Mesenteric fat pad (tissue), 1 donor: Measurements from ENCODE around the gene LRCOL1. TPM values are rescaled to one million over a fixed set of nuclear protein-coding genes. Genes with fewer than 3 reads are reported as not detected.

Experiments
- DNase-seq: peaks from one replicate; pipeline ENCODE4 v3.0.0-alpha.2; 2020; ENCODE audit warnings: low spot score
- long read RNA-seq: library from polyadenylated mRNA; unstranded; transcript quantifications from one replicate; pipeline ENCODE4 v2.0.0, GENCODE V29; 2020
- total RNA-seq: library from RNA; stranded (reverse); fragmentation: NEBNext Ultra II Directional; extraction: Animal tissue kit (Norgen Biotek cat#: 25700); gene quantifications from one replicate; pipeline ENCODE4 v1.2.1, GENCODE V29; 2021
- donor health status: DM: yes; HTN: yes; CAD: no.

LRCOL1 gene
- total RNA-seq = not detected
- long read RNA-seq = 0 reads

DNA sequence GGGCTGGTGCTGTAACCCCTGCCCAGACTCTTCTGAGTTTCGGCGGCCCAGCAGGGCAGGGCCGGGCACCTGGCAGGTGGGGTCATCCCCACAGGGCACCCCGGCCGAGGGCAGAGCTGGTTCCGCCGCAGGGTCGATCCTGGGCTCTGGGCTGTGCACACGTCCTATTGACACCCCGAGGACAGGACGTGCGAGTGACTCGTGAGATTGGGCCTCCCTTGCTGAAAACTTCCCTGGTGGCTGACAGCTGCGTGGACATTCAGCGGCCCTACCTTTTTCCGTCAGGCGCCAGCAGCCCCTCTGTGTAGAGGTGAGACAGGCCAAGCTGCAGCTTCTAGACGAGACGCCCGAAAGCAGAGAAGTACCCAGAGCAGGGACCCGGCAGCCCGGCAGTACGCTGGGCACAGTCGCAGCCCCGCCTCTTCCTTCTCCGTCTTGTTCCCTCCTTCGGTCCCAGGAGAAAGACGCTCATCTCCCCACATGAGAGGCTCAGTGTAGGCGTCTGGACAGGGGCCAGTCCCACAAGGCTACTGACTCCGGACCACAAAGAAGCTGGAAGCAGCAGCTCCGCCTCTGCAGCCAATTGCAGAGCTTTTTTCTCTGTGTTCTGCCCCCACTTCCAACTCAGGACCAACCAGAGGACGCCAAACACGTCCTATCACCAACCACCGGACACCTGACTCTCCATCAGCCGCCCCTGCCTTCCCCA lies at the start of gene LRCOL1:
TSS of gene LRCOL1 (minus strand) at position 532 of the 709 bp plus-strand sequence. CDS start 4,331 bp downstream, outside the sequence.
- DNase-seq = no peak

DNA sequence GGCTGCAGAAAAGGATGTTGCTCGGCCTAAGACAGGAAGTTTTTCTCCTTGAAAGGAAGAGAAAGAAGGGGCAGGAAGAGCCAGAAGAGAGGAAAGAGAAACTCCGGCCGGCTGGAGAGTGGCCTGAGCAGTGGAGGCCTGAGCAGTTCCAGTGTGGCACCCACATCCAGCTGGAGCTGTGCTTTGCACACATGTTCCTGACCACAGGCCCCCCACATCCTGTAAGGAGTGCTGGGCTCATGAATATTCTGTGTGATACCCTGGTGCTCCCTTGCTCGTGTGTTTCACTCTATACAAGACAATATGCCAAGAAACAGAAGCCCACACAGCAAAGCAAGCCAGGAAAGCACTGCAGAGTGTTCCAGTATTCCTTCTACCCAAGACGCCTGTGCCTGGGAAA lies 49.7 kb upstream of the LRCOL1 start:
- no peak for DNase-seq

DNA sequence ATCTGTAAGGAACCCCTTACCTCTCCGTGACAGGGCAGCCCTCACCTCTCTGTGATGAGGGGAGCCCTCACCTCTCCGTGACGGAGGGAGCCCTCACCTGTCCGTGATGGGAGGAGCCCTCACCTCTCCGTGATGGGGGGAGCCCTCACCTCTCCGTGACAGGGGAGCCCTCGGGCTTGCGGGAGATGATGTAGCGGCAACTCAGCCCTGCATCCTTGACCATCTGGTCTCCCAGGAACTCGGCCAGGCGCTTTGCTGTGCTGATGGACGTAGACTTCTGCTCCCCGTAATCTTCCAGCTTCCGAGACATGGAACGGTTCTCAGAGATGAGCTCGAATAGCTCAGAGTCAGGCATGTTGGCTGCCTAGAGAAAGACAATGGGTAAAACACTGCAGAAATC lies 48.8 kb upstream of the LRCOL1 start:
- no peak for DNase-seq

DNA sequence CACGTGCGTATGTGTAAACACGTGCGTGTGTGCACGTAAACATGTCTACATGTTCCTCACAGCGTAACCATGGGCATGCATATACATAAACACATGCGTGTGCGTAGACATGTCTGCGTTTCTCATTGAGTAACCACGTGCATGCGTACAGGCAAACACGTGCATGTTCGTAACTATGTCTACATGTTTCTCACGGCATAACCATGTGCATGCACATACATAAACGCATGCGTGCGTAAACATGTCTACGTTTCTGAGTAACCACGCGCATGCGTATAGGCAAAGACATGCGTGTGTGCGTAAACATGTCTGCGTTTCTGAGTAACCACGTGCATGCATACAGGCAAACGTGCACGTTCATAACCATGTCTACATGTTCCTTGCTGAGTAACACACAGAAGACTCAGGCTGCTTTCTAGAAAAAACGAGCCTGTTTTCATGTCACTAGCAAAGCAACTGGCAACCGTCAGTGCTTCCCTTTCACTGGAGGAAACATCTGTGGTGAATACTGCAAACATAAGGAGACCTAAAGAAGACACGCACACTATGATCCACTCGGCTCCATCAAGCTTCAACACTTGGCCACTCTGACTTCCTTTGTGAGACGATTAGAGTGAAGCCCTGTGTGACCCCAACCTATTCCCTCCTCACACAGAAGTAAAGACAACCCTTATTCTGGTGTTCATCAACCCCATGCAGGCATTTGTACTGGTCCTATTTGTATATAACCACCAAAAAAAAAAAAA lies 47.9 kb upstream of the LRCOL1 start:
- DNase-seq = no peak

DNA sequence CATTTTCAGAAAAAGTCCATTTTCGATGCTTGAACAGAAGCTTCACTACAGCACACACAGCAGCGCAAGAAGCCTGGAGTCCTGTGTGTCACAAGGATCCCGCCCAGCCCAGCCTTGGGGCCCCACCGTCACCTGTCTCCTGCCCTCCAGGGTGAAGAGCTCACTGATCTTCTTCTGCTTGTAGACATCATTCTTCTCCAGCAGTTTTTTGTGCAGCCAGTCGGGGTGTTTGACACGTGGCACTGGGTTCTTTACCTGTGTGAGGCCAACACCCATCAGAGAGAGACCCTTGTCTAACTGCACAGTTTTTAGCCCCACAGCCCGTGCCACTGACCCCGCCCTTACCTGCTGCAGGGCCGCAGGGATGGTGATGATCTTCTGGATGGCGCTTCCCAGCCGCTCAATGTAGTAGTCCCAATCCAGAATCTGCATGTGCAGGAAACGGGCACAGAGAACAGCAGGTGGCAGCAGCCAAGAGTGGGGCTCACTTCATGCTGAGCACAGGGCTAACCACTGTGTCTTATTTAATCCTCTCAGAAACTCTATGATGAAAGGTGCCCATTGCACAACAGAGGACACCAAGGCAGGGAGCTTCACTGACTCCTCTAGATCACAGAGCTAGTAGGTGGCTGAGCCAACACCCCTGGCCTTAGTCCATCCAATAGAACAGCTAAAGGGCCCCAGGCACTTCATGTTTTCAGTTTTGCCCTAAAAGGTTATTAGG lies 46.8 kb upstream of the LRCOL1 start:
- no peak for DNase-seq

DNA sequence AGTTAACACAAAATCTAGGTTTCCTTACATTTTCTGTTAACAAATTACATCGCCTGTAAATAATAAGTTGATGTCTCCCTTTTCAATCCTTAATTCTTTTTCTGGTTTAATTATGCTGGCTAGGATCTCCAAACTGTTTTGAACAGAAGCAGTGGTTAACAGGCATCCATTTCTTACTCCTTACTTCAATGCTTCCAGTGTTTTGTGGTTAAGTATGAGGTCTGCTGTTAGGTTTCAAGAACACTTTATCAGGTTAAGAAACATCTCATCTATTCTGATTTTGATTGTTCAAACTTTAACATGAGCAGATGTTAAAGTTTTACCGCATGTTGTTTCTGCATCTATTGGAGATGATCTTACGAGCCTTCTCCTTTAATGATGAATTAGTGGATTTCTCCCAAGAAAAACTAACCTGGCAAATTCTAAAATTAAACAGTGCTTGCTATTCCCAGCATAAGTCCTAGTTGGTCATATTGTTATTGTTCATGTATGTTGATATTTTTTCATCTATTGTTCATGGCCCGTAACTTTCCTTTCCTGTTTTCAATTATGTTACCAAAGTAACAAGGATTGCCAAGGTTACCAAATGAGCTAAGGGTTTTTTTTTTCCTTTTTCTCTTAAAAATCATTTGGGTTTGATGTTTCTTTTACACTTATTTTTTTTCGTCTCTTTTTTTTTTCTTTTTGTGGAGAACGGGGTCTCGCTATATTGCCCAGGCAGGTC lies 43.3 kb upstream of the LRCOL1 start:
- DNase-seq = no peak

DNA sequence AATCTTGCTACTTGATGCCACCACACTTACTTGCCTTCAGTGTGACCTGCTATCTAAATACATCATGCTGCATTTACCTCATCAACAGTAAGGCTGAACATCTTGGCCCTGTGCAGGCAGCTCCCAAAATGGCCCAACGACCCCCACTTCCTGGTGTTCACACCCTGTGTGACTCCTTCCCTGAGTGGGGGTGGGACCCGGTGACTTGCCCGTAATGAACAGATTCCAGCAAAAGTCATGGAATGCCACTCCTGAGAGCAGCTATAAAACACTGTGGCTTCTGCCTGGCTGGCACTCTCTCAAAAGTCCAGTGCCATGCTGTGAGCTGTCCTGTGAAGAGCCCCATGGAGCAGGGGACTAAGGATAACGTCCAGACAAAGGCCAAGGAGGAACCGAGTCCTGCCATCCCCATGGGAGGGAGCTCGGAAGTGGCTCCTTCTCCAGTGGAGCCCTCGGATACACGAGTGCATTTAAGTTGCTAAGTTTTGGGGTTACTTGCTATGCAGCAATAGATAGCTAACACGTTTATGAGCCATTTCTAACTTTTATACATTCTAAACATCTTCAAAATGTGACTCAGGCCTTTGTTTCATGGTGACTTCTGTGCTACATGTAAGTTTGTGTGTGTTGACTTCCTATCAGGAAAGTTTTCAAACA lies 41.2 kb upstream of the LRCOL1 start:
- DNase-seq = no peak

DNA sequence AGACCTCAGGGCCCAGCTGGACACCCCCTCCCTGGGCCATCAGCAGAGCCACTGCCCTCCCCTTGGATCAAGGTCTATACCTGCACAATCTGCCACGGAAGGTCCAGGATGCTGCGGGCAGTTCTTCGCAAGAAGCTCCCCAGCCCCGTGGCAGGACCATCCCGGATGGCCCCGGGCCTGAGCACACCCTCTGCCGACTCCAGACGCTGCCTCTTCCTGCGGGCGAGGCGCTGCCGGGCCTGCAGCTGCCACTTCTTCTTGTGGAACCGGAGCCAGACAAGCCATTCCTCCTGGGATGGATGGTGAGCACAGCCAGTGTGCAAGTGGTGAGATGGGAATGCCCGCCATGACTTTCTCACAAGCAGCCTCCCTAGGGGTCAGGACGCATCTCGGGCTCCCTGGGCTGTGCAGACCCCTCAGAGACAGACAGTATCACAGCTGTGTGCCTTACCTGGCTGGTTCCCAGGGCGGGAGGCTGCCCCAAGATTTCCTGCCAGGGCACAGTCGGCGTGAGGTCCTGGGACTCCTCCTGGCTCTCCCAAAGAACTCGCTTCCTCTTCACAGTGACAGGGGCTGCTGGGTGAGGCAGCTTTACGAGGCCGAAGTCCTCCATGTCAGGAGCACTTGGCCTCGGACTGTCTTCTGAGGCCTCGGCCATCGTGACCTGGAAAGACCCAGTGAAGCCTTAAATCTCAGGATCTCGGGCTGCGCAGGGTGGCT lies 39.0 kb upstream of the LRCOL1 start:
- no peak for DNase-seq

DNA sequence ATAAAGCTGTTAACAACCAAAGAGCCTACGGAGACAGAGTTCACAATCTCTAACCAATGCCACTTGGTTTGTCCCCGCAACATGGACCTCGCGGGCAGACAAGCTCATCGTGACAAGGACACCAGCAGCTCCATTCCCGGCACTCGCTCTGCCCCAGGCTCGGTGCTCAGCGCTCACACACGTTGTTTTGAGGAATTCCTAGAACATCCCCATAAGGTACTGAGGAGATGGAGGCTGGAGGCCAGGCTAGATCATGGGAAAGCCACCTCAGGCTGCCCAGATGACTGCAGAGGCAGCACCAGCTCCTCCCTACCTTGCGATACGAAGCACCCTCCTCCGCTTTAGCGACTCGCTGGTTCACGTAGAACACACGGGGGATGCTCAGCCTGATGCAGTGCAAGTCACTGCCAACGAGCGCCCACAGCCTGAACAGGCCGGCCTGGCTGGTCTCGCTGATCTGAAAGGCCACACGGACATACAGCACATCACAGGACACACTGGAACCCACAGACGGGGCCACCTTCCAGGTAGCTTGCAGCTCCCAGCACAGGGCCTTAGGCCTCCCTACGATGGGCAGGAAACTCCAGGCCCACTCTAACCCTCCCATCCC lies 38.3 kb upstream of the LRCOL1 start:
- no peak for DNase-seq

DNA sequence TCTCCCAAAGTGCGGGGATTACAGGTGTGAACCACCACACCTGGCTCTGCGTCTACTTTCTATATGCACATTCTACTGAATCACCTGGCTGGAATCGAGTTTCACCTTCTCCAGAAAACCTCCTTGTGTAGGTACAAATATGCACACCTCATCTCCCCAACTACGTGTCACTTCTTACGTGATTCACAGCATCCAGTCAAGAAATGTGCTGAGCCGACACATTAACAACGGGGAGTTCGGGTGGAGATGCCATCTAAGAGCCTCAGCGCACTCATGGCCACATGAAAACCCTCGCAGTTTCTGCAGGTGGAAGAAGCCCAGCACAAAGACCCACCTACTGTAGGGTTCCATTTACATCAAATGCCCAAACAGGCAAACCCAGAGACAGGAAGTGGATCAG lies 37.5 kb upstream of the LRCOL1 start:
- DNase-seq = no peak

DNA sequence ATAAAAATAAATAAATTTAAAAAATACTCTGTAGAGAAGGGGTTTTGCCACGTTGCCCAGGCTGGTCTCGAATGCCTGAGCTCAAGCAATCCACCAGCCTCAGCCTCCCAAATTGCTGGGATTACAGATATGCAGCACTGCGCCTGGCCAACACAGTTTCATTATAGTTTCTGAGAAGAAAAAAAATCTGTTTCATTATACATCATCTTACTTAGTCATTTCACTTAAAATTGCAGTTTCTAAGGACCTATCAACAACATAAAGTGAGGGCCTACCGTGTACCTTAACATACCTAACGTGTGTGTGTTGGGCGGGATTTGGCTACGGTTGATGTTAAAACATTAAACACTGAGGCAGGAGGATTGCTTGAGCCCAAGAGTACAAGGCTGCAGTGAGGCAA lies 36.5 kb upstream of the LRCOL1 start:
- DNase-seq = no peak

DNA sequence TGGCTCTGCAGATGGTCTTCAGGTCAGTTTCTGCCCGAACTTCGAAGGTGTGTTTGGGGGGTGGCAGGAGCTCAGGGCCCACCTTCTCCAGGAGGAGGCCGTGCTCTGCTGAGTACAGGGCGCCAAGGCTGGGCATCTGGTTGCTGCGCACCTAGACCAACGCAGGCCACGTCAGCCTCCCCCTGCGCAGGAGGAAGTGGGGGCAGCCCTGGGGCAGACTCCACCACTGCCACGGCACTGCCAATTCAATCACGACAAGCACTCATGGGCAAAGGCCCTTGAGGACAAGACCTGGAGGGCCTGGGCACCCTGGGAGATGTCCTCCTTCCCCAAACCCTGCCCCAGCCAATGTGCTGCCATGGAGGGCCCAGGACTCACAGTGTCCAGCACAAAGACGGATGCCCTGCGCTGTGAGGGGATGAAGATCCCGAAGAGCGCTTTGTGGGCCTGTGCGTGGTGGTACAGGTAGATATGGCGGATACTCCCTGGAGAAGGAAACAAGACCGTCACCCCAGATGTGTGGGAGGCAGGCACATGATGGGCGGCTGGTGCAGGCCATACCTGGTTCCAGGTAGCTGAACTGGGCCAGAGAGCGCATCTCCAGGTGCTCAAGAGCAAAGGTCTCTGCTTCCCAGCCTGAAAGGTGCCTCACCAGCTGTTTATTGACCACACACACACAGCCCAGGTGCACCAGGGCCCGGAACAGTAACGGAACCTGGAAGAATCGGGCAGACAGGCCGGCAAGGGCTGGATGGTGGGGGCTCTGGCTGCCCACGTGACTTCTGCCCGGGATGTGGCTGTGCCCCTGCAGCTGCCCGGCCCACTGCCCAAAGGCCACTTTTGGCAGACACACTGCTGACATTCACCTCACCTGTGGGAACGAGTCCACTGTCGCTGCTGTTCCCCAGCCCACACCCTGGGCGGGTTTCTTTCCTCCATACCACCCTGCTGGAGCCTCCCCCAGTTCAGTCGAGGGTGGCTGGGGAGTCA lies 32.8 kb upstream of the LRCOL1 start:
- DNase-seq = no peak

DNA sequence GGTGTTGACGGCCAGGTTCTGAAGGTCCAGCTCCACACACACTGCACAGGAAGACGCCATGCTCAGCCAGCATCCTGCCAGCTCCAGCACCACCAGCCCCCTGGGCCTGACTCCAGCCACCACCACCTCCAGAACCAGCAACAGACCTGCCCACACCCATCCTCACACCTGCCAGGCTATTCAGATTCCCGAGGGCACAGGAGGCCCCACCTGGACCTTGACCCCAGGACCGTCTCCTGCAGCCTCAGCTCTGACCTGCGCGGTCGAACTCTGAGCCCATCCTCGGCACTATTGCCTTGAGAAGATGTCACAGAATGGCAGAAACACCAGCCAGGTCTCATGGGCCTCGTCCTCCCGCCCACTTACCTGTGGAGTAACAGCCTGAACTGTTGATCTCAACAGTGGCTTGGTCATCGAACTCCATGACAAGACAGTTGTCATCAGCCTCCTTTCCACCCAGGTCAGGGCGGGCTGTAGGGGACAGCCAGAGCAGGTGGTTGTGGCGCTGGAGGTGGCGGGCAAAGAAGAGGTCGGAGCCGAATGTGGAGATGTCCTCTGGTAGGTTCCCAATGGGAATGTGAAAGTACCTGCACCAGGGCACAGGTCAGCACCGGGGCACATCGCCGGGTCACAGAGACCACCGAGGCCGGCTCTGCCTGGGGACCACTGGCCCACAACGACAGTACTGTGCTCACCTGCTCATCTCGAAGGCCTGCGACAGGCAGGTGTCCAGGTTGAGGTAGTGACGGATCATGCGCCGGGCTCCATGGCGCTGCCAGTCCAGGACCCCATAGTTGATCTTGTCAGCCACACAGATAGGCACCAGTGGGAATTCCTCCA lies 31.6 kb upstream of the LRCOL1 start:
- DNase-seq = no peak

DNA sequence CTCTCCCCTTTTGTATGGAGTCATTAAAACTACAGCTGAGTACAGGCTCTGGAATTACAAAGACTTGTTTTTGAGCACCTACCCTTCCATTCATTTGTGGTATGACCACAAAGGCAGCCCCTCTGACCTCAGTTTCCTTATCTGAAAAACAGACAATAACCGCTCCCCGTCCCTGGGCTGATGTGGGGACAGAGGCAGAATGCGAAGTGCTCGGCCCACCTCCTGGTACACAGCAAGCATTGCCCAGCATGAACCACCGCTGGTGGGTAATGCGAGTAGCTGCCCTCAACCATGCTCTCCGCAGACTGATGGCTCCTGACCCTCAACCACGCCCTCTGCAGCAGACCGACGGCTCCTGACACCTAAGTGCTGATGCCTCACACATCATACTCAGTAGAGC lies 30.6 kb upstream of the LRCOL1 start:
- no peak for DNase-seq

DNA sequence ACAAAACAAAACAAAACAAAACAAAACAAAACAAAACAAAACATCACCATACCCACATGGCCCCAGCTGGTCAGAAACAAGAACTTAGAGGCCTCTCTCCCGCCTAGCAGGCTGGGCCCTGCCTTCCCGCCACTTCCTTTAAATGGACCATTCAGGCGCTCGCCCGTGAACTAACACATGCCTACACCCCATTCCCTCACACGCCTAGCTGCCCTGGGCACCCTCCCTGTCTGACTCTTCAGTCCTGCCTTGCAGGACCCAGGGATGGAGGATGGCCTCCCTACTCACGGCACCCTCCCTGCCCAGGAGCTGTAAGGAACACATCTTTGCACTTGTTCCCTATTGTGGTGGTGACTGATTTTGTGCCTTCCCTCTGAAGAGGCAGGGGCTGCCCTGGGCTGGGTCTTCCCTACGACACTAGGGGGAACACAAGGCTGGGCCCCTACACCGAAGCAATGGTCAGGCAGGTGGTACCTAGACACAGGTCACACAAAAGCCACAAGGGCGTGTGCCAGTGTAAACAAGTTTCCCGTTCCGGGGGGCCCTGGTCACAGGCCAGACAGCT lies 29.7 kb upstream of the LRCOL1 start:
- DNase-seq = no peak

DNA sequence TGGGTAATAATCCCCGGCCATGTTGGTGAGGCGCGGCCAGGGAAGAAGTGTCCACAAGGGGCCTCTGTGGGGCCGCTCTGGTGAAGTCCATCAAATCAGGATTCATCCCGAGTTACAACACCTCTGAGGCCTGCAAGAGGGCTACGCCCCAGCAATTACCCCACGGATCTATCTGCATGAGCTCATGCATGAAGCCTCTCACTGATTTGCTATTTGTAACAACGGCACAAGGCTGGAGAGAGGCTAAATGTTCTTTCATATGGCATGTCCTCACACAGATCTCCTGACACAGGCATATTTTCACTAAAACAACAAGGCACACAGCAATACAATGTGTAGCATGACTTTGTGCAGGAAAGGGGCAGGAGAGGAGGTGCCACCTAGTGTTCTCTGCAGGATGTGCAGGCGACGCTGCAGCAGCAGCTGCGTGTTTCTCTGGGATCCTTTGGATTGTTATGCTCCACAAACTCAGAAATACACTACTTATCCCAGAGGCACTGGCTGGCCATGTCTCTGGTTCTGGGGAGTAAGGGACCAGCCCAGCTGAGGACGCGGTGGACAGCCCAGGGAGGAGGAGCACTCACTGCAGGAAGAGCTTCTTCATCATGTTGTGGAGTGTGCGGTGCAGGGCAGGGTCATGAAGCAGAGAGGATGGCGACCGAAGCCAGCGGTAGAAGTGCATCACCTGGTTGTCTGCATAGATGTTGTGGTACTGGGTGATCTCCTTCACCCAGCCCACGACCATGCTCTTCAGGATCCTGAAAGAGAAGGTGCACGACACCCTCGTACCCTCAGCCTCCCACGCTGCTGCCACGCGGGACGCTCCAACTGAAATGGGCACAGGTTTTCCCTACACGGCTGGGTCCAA lies 28.4 kb upstream of the LRCOL1 start:
- no peak for DNase-seq
